Fibroblast of the aortic adventitia (primary cell): ENCODE data around the gene PDHX. TPM values are rescaled to one million over a fixed set of nuclear protein-coding genes. Genes with fewer than 3 reads are reported as not detected.

Source experiments
- DNase-seq: peaks from one replicate; pipeline ENCODE4 v3.0.0-alpha.2; 2010; ENCODE audit warnings: low read depth
- H3K4me3 ChIP-seq: 2 replicates; pipeline ENCODE4 v1.5.1; 2011; ENCODE audit warnings: low read depth, mild to moderate bottlenecking, control low read depth, low read length, moderate library complexity
- total RNA-seq: library from RNA; depleted of rRNA; stranded (reverse); fragments of >200 nt; gene quantifications from 2 replicates; pipeline ENCODE4 v1.2.3, GENCODE V29; 2012; ENCODE audit warnings: low replicate concordance
- TF ChIP-seq, protein P1 (sequence below): IDR thresholded peaks from 2 replicates; pipeline ENCODE4 v1.5.1; 2011; ENCODE audit warnings: mild to moderate bottlenecking, low read length, control low read depth, inconsistent platforms; ENCODE audit not compliant: insufficient read depth

The PDHX gene
- total RNA-seq, 1 donor: 36.6 TPM

DNA sequence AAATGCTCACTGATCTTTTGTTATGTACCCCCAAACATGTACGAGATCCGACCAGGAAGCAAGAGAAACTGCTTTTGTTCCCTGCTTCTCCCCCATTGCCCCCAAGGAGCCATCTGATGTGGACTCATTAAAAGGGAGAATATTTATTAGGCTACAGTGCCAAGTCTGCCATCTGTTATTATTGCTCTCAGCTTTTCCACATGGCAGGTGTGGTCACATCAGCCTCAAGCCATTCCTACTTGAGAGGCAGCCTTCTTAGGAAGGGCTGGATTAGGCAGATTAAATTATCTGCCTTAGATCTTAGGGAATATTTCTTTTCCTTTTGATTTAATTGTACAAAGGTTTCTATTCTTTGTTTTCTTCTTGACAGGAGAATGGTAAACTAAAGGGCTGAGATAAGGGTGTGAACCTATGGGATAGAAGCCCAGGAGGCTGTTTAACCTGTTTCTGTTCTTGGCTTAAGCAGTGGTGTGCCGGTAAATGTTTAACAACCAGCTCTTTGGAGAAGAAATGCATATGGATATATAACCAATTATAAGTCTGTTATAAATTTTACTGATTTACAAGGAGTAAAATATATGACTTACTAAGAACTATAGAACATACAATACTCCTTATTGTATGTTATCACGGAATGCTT lies 88.8 kb downstream of the PDHX start:
- DNase-seq: no peak
- TF ChIP-seq, protein P1, sequence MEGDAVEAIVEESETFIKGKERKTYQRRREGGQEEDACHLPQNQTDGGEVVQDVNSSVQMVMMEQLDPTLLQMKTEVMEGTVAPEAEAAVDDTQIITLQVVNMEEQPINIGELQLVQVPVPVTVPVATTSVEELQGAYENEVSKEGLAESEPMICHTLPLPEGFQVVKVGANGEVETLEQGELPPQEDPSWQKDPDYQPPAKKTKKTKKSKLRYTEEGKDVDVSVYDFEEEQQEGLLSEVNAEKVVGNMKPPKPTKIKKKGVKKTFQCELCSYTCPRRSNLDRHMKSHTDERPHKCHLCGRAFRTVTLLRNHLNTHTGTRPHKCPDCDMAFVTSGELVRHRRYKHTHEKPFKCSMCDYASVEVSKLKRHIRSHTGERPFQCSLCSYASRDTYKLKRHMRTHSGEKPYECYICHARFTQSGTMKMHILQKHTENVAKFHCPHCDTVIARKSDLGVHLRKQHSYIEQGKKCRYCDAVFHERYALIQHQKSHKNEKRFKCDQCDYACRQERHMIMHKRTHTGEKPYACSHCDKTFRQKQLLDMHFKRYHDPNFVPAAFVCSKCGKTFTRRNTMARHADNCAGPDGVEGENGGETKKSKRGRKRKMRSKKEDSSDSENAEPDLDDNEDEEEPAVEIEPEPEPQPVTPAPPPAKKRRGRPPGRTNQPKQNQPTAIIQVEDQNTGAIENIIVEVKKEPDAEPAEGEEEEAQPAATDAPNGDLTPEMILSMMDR: no peak
- H3K4me3 ChIP-seq: no peak overlapping the region

DNA sequence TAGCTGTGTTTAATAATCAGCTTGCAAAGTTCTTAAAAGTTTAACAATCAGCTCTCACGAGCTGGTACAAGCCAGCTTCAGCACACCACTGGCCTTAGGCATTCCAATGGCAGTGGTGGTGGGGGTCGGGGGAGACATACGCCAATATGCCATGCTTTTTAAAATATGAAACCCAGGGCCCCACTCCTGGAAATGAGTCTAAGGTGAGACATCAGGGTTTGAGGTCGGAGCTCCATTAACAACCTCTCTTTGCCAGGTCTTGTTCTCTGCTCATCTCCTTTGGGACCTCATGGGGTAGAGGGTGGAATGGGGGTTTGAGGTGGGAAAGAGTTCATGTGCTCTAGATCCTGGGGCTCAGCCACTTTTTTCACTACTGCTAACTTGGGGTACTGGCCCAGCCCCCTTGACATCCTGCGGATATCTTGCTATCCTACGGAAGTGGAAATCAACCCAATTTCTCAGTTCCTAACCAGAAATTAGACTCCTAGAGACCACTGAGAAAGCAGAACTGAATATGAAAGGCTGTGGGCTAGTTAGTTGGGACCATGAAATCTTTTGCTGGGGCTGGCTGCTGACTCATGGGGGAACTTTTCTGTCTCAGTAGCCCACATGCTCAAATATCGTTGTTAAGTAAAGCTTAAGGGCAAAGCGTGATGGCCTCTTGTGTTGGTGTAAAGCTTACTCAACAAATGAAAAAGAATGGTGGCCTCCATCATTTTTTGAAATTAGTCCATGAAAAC lies 90.1 kb downstream of the PDHX start:
- H3K4me3 ChIP-seq: no peak overlapping the region
- no peak for DNase-seq
- TF ChIP-seq, protein P1: no peak

DNA sequence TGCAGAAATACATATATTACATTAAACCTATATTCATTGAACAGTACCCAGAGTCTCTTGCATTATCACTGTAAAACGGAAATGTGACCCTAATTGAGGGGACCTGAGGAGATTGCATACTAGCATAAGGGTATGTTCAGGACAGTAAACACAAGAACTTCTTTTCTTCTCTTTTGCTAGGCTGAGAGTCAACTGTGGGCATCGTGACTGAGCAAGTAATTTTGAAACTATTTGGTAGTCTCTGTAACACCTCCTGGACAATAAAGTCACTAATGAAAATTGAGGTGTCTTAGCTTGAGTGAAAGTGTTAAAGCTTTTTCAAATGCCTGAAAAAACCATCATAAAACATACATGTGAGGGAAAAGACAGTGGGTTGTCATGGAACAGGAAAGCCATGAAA lies 90.9 kb downstream of the PDHX start:
- TF ChIP-seq, protein P1: no peak
- DNase-seq: no peak
- no peak overlapping the region for H3K4me3 ChIP-seq

DNA sequence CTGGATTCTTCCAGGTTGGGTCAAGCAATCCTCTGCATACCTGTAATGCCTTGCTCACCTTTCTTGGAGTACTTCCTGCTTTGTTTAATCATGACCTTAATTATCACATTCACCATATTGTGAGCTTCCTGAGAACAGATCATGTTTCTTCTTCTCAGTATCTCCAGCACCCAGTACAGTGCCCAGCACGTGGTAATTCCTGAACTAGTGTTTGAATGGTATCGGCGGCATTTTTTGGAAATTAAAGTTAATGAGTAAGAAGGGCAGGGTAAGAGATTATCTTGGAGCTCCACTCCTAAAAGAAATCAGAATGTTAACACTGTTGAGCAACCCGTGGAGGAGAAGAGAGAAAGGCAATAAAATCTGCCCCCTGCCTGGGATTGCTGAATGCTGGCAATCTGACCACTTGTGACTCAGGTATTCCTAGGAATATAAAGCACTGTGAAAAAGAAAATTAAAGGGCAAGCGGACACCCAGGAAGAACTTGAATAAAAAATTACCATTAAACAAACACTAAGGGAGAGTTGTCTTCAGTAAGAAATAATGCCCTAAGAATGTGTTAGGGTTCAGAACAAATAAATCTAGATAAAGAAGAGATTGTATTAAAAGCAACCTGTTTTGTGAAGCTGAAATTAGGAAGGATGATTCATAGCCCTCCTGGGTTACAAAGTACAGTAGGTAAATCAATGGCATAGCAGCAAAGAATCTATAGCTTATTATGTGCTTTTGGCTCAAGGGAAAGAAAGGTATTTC lies 92.9 kb downstream of the PDHX start:
- peak; percentile 80 for DNase-seq
- H3K4me3 ChIP-seq: no peak overlapping the region
- TF ChIP-seq, protein P1: peak; percentile 8

DNA sequence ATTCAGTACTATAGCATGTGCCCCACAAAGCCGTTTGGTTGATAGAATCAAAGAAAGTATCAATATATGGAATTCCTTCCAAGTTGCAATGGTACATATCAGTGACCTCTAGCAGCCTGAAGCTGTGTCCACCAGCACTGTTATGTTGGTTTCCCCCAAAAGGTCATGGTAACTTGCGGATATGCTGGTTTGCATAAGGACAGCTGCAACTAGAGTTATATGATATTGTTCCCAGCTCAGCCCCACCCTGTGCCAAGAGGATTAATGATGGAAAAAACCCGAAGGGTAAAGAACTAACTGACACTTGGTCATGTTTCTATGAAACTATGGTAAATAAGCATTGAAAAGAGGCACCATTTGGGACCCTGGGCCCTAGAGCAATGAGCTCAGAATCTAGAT lies 93.5 kb downstream of the PDHX start:
- TF ChIP-seq, protein P1: no peak
- no peak for DNase-seq
- H3K4me3 ChIP-seq: no peak overlapping the region

DNA sequence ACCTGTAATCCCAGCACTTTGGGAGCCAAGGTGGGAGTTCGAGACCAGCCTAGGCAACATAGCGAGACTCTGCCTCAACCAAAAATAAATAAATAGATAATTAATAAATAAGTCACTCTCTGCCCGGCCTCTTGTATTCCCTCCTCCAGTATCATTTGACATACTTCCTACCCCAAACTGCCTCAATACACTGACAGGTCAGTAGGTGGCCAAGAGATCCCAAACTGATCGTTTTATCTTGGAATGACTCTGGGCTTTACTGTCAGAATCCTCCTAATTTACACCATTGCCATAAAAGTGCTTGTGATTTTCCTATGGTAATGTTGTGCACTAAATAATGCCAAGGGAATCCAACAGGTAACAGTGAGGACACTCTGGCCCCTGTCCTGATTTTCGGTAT lies 94.2 kb downstream of the PDHX start:
- H3K4me3 ChIP-seq: no peak overlapping the region
- no peak for DNase-seq
- TF ChIP-seq, protein P1: no peak
